Heart right ventricle (tissue), 16 donors: Measurements from ENCODE around the gene FERD3L. TPM values are rescaled to one million over a fixed set of nuclear protein-coding genes. Genes with fewer than 3 reads are reported as not detected.

Source experiments
- ATAC-seq, 8 donors: fragments of 200-7000 bp; cut with Tn5 transposase; one replicate each; pipeline ENCODE4 v1.9.1; 2020; ENCODE audit warnings: mild to moderate bottlenecking in 8 of 8, moderate library complexity in 8 of 8, moderate number of reproducible peaks in 1 of 8
- DNase-seq, 2 donors: peaks; one replicate each; pipeline ENCODE4 v3.0.0-alpha.2; 2020
- H3K27ac ChIP-seq, 10 donors: fragments of 200-600 bp; sonication (generic) in 2 of 10; one replicate each; pipeline versions ENCODE4 v1.5.0 to v1.8.0; 2020 to 2022; ENCODE audit warnings: mild to moderate bottlenecking in 3 of 10
- H3K27me3 ChIP-seq, 7 donors: fragments of 200-600 bp; one replicate each; pipeline ENCODE4 v1.8.0; 2021 to 2022; ENCODE audit warnings: mild to moderate bottlenecking in 2 of 7
- H3K36me3 ChIP-seq, 9 donors: fragments of 200-600 bp; sonication (generic) in 1 of 9; one replicate each; pipeline versions ENCODE4 v1.5.0 to v1.8.0; 2020 to 2022; ENCODE audit warnings: mild to moderate bottlenecking in 2 of 9
- H3K4me1 ChIP-seq, 9 donors: fragments of 200-600 bp; sonication (generic) in 1 of 9; one replicate each; pipeline versions ENCODE4 v1.5.0 to v1.8.0; 2020 to 2022; ENCODE audit warnings: mild to moderate bottlenecking in 4 of 9
- H3K4me3 ChIP-seq, 10 donors: fragments of 200-600 bp; sonication (generic) in 2 of 10; one replicate each; pipeline versions ENCODE4 v1.5.0 to v1.8.0; 2020 to 2022; ENCODE audit warnings: mild to moderate bottlenecking in 7 of 10, moderate library complexity in 2 of 10
- H3K9me3 ChIP-seq, 11 donors: fragments of 200-600 bp in 10 of 11; sonication (generic) in 2 of 11; one replicate each; pipeline versions ENCODE4 v1.5.0 to v1.8.0; 2013 to 2022; ENCODE audit warnings: mild to moderate bottlenecking in 2 of 11, control low read depth in 1 of 11, moderate library complexity in 1 of 11
- CTCF ChIP-seq, 9 donors: fragments of 200-600 bp; sonication (generic) in 2 of 9; IDR thresholded peaks; one replicate each; pipeline versions ENCODE4 v1.5.0 to v1.8.0; 2021 to 2022; ENCODE audit warnings: antibody characterized with exemption in 9 of 9, mild to moderate bottlenecking in 5 of 9, moderate library complexity in 1 of 9
- WGBS, 2 donors: extraction: QIAGEN DNeasy Blood & Tissue Kit; methylation state at CpG; one replicate each; pipeline ENCODE4 v1.1.7; 2013; ENCODE audit warnings: inconsistent platforms in 1 of 2; 5-methylcytosine and 5-hydroxymethylcytosine counted together
- intact Hi-C, 10 donors: fragments of 100-400 bp; cut with DNase I; formaldehyde crosslinking; loops; one replicate each; pipeline versions ENCODE4 v1.11.1 to v1.14.2; 2022
- polyA plus RNA-seq, 2 donors: library from polyadenylated mRNA; stranded (reverse); fragments of 200-250 nt; gene quantifications; one replicate each; pipeline ENCODE4 v1.2.3, GENCODE V29; 2013
- total RNA-seq, 10 donors: library from RNA; stranded (reverse); fragmentation: NEBNext Ultra II Directional in 3 of 10; extraction: Animal tissue kit (Norgen Biotek cat#: 25700) in 3 of 10; gene quantifications; one replicate each; pipeline versions ENCODE4 v1.2.1 to v1.2.4, GENCODE V29; 2021 to 2023
- donor health status: Arrhythmogenic right ventricular cardiomyopathy.
- donor health status: ischemic (EF 13 %, LVEDD 7.1; RV severe dilation, severe dysfunction).
- donor health status: healthy with polysubstance abuse.
- donor health status: DM: no; HTN: yes; CAD: no.
- donor health status: DM: no; HTN: no; CAD: no.
- donor health status: ischemic (EF 25% LVEDD 6.9; RV normal size, moderate dysfunction).
- donor health status: ischemic (EF 25% LVEDD 5.7; RV mildly dilated, moderate dysfunction).
- donor health status: healthy.
- donor health status: DM: yes; HTN: yes; CAD: no.
- donor health status: Ischemic cardiomyopathy.
- donor health status: ischemic (EF 35%, LVEDD 5.7; RV mildly dilated, moderate dysfunction).
- donor health status: nonischemic (EF 11% LVEDD 7.7; RV severe dilation, severe dysfunction).
- donor health status: DM: yes; HTN: yes; CAD: no.
- donor health status: PGD.
- donor health status: ischemic (EF 29% LVEDD 5.4; RV normal size, mild dysfunction).
- donor health status: nonischemic (EF 23%, LVEDD 6.1; RV moderate dilation, normal function).

FERD3L gene
- total and polyA plus RNA-seq, 12 donors, result 0.09 TPM; not detected in 11

GRCh38 chr7:19095353-19095860 lies 49.8 kb downstream of the FERD3L start:
- 78 to 80% methylated on average over 5 of the region's 5 CpGs for WGBS, 2 donors
- H3K9me3 ChIP-seq, result no peaks in the 10 kb centered on the region
- DNase-seq (no peak), ATAC-seq (no peak)
- H3K27me3 ChIP-seq, result peaks cover 0 to 22% (median 8%) of the 10 kb centered on the region in 7 donors
- no peaks in the 10 kb centered on the region for H3K4me1 ChIP-seq
- H3K4me3 ChIP-seq, result no peak overlapping the region
- H3K36me3 ChIP-seq, result no peaks in the 10 kb centered on the region
- intact Hi-C loops, result no loop called here
- no peak for TF ChIP-seq CTCF (IDR thresholded peaks at IDR 0.05)
- no peak overlapping the region for H3K27ac ChIP-seq

Other genes starting within 250 kb of the FERD3L start
- gene TWIST1, start 27.8 kb downstream of the FERD3L start, total RNA-seq, result 1 to 10 TPM in 7 of 10 donors, under 1 TPM in 3; 0.45 to 3.5 (median 1.3) TPM
- gene TWIST1, start 27.8 kb downstream of the FERD3L start, polyA plus RNA-seq, result 1 to 10 TPM; 3.2 to 3.4 TPM